ENCODE data around the gene MITF.
"Not testable (repeated sequence)": the region's sequence is repeated elsewhere in the genome, so short reads cannot be mapped to it uniquely, and the experiment has no call there.

The MITF gene

DNA sequence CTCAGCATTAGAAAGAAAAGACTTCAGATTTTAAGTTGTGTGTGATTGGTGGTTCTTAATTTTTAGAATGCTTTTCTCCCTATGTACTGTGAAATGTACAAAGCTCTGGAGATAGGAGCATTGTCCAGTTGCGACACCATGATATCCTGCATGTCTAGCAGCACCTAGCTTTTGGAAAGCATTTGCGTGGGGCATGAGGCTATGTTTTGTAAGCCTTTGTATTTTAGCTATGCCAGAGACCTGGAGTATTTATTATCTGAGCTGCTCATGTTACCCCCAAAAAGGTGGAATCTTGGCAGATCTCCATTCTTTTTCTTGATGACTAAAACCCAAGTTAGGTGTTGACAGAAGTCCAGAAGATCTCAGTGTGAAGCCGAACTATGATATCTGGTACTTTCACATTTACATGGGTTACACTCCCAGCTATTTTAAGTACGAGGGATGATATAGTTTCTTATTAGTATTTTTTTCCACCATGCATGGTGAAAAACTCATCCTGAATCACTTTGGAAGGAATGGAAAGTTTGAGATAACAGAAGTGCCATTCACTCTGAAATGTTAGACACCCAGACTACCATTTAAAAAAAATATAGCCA is 133.6 kb downstream of the MITF start:
- DNase-seq (ENCODE audit: low spot score): no peak

DNA sequence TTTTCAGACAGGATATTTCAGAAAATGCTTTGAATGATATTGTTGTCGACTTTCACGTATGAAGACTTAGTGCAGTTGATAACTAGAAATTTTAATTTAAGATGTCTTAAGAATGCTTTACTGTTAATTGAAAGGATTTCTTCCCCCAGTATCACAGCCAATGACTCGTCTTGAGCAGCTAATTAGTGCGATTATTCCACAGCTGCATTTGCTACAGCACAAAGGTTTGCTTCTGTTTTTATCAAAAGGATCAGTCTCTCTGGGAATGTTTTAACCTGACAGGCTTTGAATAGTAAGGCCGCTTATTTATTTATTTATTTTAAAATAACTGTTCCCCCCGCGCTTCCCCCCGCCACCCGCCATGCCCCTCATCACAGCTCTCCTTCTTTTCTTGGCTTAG is 136.8 kb downstream of the MITF start:
- DNase-seq (ENCODE audit: low spot score): no peak

DNA sequence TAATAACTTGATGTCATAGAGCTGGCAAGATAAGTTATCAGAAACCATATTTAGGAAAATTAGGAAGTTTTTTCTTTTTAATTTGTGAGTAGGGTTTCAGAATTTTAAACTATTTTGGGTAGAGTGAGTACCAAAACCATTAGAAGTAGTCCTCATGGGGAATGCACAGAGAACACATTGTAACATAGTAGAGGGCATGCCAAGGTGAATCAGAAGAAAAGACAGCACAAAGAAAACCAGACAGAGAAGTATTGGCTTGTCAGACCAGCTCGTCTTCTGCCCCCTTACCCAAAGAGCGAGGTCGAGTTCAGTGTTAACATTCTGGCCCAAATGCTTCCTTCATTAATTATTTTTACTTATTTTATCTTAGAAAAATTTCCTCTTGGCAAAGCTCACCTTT is 139.0 kb downstream of the MITF start:
- DNase-seq (ENCODE audit: low spot score): no peak

DNA sequence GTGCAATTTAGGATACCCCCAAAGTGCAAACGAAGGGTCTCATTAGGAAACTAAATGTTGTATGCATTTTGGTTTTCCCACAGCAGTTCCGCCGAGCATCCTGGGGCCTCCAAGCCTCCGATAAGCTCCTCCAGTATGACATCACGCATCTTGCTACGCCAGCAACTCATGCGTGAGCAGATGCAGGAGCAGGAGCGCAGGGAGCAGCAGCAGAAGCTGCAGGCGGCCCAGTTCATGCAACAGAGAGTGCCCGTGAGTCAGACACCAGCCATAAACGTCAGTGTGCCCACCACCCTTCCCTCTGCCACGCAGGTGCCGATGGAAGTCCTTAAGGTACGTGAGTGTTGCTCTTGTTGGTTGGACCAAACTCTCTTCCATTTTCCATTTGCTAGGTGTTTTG is 139.8 kb downstream of the MITF start:
- no peak for DNase-seq (ENCODE audit: low spot score)

DNA sequence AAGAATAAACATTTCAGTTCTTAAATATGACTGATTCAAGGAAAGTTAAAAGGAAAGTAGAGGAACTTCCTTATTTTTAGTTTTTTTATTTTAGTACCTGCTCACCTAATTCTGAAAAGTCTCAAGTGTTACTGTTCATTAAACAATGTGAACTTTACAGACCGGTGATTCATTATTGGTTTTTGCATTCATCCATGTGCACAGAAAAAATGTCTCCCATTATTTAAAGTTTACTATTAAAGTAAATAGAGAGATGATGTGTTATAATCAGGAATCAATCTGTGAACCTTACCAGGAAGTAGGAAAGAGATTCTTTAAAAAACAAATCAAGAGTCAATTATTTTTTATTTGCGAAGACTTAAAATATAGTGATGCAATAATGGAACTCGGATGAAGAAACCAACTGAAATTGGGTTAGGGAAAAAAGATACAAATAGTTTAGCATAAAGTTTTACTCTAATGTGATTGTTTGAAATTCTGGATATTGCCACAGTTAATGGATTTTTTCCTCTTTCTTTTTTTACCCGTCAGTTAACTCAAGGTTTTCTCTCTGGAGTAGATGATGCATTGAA is 140.9 kb downstream of the MITF start:
- DNase-seq (ENCODE audit: low spot score): no peak

DNA sequence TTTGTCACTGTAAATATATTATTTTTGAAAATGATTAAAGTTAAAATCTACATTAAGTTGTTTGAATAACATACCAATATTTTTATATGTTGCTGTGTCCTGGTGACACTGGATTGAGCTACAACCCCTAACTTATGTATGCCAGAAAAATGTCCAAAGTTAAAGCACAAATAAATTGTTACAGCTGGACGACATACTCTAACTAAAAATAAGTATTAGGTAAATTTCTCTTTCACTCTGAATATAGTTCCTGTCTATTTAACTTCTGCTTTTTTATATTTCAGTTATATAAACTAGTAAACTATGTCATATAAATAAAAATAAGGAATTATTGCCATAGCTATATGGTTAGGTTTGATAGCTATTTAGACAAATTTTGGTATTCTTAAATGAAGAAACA is 141.8 kb downstream of the MITF start:
- DNase-seq (ENCODE audit: low spot score): no peak

DNA sequence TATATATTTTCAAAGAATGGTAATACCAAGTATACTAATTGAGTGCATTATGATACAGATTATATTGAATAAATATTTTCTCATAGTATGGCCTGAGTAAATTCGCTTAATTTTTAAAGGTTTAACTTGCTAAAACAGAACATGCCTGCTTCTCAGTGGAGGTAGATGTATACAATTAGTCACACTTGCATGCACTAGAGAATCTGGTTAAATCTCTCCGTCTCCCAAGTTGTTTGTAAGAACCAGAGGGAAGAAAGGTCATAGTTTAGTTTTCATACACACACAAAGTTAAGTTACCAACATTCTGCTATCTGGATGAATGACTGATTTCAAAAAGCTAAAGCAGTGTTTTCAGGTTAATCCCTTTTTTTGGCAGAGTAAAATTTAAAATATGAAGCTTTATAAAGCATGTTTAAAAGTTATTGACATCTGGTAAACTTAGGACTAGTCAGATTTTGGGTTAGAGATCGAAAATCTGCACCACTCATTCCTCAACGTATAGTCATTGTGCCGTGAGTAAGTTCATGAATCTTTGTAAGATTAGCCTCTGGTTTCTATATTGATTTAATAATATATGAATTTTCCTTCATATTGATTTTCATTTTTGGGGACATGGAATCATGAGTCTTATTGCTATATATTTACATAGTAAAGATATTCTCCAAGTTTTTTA is 142.6 kb downstream of the MITF start:
- no peak for DNase-seq (ENCODE audit: low spot score)

DNA sequence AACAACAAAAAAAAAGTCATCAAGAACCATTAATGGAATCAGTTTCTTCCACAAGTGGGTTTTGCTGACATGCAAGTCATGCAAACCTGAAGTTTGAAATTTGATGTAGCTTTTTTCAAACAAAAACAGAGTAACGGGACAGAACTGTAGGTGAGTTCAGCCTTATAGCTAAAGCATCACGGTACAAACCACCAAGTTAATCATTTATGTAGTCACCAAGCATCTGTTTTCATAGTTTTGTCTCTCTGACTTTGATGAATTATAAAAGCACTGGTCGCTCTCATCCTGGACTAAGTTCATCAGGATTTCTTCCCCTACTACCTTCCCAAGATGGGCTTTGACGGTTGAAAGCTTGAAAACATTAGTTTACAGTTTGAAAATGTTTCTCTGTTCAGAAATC is 143.3 kb downstream of the MITF start:
- no peak for DNase-seq (ENCODE audit: low spot score)

DNA sequence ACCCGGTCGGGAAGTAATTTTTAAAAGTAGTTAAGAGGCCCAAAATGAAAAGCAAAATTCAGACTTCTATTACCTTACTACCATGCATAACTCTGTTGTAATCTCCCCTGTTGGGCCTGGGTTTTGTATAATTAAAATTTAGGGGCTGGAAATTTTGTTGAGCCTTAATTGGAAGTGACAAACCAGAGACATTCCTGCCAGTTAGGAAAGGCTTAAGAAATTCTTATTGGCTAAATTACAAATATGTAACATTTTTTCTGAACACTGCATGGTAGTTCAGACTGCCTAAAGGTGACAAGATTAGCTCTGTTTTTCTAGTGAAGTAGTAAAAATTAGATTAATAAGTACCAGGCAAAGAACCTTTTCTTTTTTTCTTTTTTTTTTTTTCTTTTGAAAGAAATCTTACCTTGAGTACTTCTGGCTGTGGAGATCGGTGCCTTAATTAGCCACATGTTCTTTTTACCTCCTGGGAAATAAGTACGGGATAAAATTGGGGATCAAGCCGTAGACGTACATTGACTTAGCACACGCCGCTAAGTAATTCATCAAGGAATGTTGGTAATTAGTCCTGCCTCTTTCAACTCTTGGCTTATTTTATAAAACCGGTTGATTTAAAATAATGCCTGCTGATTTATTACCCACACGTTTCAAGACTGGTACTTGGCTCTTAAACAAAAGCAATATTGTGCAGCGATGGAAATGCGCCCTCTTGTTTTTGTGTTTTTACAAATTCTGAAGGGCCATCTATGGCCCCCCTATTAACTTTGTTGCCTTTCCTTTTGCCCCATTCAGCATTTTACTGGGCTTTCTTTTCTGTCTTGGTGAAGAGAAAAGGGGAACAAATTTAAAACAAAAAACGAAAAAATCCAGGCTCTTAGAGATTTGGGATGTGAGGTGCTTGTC is 149.0 kb downstream of the MITF start:
- DNase-seq (ENCODE audit: low spot score): no peak

DNA sequence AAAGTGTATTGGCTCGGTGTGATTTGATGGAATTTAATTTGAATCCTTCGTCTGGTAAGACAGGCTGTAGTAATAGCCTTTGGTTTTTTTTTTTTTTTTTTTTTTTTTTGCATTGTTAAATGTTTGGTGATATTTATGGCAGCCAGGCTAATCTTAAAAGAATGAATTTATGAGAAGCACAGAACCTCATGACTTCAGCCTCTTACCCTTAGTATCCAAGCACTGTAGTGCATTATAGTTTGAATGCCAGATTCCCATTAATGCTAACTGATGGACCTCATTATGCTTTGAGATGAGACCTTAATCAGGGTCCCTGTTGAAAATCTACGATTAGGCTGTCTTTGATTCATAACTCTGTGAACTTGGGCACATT is 149.7 kb downstream of the MITF start:
- DNase-seq (ENCODE audit: low spot score): no peak

DNA sequence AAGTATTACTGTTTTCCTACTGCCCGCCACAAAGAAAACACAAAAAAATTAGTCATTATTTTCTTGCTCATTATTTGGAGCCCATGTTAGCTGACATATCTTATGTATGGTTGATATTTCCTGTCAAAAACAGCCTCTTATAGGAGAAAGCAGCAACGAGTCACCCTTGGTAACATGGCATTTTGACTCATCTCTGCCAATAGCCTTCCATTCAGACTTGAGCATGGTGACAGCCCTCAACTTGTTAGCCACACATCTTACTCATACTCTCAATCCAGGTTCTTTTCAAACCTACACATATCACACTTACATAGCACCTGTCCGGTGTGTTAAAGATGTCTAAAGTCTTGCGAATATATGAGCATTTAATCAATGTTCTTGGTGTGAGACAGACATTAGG is 150.8 kb downstream of the MITF start:
- DNase-seq (ENCODE audit: low spot score): no peak

DNA sequence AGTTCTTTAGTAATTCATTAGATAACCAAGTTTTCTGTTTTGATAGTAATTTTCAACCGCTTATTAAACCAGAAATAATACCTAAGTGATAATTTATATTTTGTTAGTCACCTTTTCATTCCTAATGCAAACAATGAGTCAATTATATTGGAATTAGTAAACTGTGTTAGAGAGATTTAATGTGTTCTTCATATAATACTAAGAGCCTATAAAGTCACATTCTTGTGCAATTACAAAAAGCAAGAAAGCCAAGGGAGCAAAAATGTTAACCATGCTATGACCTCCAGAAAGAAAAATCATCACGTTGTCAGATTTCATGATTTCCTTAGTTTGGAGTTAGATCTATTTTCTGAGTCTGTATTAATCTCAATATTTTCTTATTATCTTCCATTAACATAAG is 151.4 kb downstream of the MITF start:
- DNase-seq (ENCODE audit: low spot score): no peak

DNA sequence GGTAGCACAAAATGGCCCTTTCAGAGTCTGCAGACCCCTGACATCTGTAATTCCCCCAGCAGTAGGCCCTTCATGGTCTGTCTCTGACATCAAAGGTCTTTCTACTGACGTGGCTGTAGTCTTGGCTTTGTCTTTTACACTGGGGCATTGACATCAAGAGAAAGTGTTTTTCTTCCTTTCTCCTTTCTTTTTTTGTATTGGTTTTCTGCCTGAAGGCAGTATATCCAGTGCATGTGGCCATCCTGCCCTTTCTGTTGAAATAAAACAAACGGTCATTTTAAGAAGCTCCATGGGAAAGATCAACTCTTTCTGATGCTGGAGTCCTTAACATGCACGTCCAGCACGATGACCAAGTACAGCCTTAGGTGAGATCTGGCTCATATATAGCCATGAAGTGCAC is 153.4 kb downstream of the MITF start:
- DNase-seq (ENCODE audit: low spot score): no peak

DNA sequence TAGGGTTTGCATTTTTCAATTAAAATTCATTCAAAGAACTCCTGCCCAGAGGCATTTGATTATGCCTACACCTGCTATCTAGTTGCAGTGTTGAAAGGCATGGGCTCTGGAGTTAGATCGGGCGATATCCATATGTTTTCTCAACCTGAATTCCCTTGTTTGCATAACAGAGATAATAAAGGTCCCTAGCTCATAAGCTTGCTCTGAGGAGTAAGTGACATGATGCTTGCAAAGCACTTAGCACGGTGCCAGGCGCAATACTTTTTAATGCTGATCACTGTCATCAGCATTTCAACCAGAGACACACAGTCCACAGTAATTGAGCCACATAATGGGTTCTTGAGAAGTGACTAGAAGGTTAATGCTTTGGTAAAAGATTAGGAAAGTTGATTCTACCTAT is 154.0 kb downstream of the MITF start:
- DNase-seq (ENCODE audit: low spot score): no peak

DNA sequence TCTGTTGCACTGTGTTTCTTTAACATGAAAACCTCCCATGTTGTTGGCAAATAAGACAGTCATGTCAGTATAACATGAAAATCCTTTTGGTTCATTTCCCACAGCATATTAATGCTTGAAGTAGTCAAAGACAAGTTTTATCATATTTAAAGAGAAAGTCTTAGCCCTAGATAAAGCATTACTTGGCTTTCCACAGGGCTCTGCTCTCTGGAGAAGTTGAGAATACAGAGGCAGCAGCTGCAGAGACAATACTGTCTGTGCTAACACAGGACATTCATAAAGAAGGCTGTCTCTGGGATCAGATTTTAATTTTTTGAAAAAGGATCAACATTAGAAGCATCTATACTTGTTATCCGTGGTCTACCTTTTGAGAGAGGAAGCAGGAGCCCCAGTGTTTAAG is 156.8 kb downstream of the MITF start:
- DNase-seq (ENCODE audit: low spot score): no peak

DNA sequence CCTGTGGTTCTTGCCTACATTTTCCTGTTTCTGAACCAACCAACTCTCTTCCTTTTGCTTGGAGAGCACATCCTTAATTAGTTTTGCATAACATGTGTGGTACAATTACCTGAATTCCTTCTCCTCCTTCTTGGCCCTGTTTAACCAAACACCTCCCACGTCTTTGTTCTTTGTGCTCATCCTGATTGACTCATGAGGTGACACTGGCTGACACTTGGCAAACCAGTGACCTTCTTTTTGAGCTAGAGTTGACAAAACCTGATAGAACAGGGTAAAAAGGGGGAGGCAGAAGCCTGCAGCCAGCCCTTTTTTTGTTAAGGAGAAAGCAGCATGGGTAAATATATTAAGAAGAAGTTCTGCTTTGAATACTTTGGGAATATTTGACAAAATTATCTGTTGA is 161.1 kb downstream of the MITF start:
- DNase-seq (ENCODE audit: low spot score): no peak

DNA sequence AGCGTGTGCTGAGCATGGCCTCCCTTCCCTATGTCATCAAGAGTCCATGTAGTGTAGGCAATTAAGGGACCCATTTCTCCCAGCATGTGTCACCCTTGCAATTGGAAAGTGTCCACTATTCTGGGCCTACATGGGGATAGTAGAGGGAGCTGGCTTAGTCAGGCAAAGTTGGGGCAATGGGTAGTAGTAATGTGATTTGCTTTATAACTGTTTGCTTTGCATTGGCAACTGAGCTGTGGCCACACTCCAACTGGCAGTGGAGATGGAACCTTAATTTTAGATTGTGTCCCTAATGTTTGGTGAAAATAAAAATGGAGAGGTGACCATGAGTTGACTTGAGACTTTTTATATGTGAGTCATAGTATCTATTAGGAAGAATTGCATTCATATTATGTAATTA is 162.5 kb downstream of the MITF start:
- DNase-seq (ENCODE audit: low spot score): no peak

DNA sequence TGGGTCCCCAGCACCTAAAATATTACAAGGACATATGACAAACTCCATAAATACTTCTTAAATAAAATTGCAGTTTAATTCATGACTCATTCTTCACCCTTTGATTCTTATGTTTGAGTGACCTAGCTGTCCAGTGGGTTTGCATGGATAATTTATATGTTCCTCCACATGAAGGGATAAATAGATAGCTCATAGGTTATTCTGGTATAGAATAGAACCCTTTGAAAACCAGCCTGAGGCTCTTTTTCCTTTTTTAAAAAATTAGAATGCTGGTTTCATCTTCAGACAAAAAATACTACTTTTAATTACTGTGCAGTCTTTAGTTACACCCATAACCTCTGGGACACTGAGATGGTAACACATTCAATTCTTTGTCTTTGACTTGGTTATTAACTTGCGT is 163.1 kb downstream of the MITF start:
- no peak for DNase-seq (ENCODE audit: low spot score)

DNA sequence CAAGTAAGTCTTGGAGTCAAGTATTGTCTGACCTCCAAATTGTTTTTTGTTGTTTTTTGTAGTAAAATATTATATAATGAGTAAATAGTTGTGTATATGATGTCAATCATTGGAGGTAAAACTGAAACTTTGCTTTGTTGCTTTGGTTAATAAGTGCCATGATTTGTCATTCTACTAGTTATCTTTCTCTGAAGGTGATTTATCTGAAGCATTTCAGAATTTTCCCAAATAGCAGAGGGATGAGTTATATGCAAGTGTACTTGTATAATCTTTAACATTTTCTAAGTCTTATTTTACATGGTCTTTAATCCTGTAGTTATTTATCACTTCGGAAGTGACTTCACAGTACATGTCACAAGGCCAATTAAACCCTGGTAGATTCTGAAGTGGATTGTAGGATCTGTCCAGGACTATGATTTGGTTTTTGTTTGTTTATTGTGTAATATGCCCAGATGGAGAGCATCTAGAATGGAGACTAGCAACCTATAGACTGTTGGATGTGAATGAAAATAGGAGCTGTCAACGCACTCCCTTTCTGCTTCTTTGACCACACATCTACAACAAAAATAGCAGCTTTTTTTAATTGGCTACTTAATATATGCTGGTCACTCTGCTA is 167.2 kb downstream of the MITF start:
- no peak for DNase-seq (ENCODE audit: low spot score)

DNA sequence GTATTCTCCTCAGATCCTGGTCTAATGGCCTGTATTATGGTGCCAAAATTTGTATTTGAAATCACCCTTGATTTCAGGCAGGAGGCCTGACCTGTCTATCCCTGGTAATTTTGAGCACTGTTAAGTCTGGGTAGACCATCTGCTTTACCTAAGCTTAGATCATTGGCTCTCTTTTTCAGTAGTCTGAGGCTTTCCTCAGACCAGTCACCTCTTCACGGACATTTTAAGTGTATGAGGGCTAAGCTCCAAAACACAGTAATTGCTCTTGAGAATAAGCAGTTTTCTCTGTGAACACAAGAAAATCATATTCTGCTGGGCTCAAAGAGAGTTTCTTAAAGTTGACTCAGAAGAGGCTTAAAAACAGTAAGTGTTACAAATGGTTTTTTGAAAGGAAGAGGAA is 168.3 kb downstream of the MITF start:
- DNase-seq (ENCODE audit: low spot score): no peak

DNA sequence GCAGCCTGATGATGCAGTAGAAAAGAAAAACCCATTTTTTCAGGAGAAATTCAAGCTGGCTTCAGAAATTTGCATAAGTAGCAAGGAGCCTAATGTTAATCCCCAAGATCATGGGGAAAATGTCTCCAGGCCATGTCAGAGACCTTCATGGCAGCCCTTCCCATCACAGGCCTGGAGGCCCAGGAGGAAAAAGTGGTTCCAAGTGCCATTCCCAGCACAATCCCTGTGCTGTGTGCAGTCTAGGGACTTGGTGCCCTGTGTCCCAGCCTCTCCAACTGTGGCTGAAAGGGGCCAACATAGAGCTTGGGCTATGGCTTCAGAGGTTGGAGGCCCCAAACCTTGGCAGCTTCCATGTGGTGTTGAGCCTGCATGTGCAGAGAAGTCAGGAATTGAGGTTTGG is 170.6 kb downstream of the MITF start:
- DNase-seq (ENCODE audit: low spot score): not testable (repeated sequence)

DNA sequence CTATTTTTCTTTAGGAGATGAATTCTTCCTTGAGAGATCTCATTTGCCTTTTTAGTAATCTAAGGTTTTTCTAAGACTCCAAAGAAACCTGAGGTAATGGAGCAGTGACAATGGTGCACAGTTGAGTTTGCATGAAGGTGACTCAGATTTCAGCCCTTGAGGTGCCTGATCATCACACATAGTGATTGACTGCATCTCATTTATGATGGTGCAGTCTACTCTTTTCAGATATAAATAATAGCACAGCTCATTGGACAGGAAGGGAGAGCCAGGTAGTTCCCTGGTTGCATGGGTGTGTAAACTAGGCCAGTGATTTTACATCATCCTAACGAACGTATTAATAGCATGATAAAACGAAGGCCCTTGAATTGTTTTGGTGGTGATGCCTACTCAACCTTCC is 174.2 kb downstream of the MITF start:
- DNase-seq (ENCODE audit: low spot score): no peak

DNA sequence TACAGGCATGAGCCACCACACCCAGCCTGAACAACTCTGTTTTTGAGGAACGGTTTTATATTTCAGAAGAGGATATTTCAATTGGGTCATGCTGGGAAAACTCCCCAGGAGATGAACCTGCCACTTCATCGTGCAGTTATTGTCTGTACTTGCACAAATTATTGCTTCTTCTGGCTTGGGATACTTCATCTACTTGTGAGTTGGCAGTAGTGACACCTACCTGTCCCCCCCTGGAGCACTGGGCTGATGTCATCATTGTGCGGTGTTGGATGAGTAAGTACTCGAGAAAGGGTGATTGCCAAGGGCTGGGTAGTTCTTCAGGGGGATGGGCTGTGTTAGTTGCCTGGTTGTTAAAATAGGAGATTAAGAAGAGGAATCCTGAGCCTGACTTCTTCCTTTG is 175.1 kb downstream of the MITF start:
- DNase-seq (ENCODE audit: low spot score): no peak
